GM18505 (cell line): ENCODE results near the gene DSCAML1.

Experiments
- ATAC-seq: cut with Tn5 transposase; IDR thresholded peaks from one replicate; pipeline ENCODE4 v1.9.1; 2021; ENCODE audit not compliant: unreplicated experiment
- POLR2A ChIP-seq: IDR thresholded peaks from 4 replicates; pipeline ENCODE4 v1.6.1; 2011; ENCODE audit warnings: borderline replicate concordance; ENCODE audit not compliant: insufficient read depth, insufficient read length; ENCODE audit errors: extremely low read depth

DSCAML1 gene

GRCh38 chr11:117720061-117720511 lies 76.9 kb downstream of the DSCAML1 start:
- no peak for TF ChIP-seq POLR2A
- no peak for ATAC-seq

DNA sequence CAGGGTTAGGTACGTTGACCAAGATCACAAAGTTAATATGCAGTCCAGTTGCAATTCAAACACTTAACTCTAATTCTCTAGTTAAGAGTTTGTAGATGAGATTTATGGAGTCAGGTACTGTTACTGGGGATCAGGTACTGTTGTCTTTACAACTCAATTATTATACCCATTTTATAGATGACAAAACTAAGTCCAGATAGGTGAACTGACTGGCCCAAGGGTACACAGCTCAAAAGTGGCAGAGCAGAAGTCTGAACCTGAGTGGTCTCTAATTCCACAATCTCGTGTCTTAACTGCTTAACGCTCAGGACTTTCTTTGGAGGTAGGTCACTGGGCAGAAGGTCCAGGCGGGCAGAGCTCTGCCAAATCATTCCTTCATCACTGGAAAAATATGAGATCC lies 77.5 kb downstream of the DSCAML1 start:
- no peak for TF ChIP-seq POLR2A
- ATAC-seq: no peak

DNA sequence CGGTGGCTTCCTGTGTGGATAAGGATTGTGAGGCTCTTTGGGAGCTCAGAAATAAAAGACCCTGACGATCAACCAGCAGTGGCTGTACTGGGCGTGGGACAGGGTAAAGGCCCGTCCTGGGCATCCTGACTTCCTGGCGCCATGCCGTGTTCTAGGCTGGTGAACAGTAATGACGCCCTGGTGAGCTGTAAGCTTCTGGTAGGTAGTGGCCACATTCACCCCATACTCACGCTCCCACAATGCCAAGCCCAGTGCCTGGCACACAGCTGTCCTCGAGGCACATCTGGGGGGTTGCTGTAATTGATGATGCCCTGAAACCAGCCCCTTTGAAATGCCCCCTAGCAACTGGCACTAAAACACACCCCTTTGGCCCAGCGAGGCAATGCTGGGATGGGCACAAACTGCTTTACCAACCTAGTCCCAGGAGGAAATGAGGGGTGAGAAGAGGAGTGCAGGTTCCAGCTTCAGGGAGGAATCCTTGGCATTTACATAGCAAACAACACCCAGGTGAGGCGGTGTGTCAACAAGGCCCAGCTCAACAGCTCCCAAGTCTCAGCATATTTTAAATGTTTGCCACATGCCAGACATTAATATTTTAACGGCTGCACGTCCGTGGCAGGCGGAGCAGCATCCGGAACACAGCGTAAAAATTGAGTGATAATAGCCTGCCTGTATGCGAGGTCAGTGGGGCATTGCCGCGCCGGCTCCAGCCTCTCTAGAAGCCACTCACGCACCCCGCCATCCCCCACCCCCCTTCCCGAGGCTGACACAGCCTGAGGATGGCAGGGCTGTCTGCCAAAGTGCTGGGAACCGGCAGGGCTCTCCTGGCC lies 79.3 kb downstream of the DSCAML1 start:
- ATAC-seq: no peak
- no peak for TF ChIP-seq POLR2A

GRCh38 chr11:117716521-117717440 lies 80.2 kb downstream of the DSCAML1 start:
- TF ChIP-seq POLR2A: no peak
- ATAC-seq: no peak

GRCh38 chr11:117715801-117716200 lies 81.2 kb downstream of the DSCAML1 start:
- no peak for TF ChIP-seq POLR2A
- ATAC-seq: no peak

- no peak for ATAC-seq
- TF ChIP-seq POLR2A: no peak
These were observed 83.5 kb downstream of the DSCAML1 start for GRCh38 chr11:117713538-117713991.

DNA sequence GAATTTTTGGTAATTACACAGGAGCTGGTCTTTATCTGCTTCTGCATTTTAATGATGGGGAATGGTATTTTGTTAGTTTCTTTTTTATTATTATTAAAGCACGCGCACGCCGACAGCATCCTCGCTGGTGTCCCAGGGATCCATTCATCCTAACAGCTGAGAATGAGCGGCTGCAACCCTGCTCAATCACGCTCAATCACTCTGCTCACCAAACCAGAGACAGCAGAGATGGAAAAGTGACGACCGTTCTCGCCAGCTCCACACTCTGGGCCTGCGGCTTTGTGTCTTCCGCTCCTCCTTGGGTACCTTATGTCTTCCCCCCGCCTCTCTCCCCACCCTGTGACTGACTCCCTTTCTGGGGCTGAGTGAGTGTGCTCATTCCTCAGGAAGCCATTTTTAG lies 84.5 kb downstream of the DSCAML1 start:
- no peak for TF ChIP-seq POLR2A
- no peak for ATAC-seq

GRCh38 chr11:117711331-117711730 lies 85.7 kb downstream of the DSCAML1 start:
- no peak for ATAC-seq
- TF ChIP-seq POLR2A: no peak

- no peak for ATAC-seq
- TF ChIP-seq POLR2A: no peak
These were observed 86.8 kb downstream of the DSCAML1 start for GRCh38 chr11:117710211-117710610.

- no peak for TF ChIP-seq POLR2A
- no peak for ATAC-seq
These were observed 90.6 kb downstream of the DSCAML1 start for GRCh38 chr11:117706322-117706814.

GRCh38 chr11:117705866-117706265 lies 91.2 kb downstream of the DSCAML1 start:
- ATAC-seq: no peak
- TF ChIP-seq POLR2A: no peak

GRCh38 chr11:117704395-117705100 lies 92.5 kb downstream of the DSCAML1 start:
- no peak for ATAC-seq
- no peak for TF ChIP-seq POLR2A
